Measurements from ENCODE around the gene PARN. TPM values are rescaled to one million over a fixed set of nuclear protein-coding genes. Genes with fewer than 3 reads are reported as not detected.

The PARN gene
- total and polyA plus RNA-seq, 2 of the 4 experiments (the other 2 are of a cell fraction): 24.6 to 25.1 TPM

- H2BK15ac ChIP-seq (ENCODE audit: low read depth, low read length): no peak overlapping the region
- H3K4me3 ChIP-seq (ENCODE audit: insufficient read depth, low read depth, low read length): peak overlapping the region; percentile 73
Measured at GRCh38 chr16:14629612-14629918, 495 bp downstream of the PARN start.

More at GRCh38 chr16:14629612-14629918, 495 bp downstream of the PARN start:
- intact Hi-C loops (cut with micrococcal nuclease): no loop called here
- no peak for DNase-seq
- Histone ChIP-seq H3K9me1 (ENCODE audit: insufficient read depth, low read length) (no peaks in the 10 kb centered on the region; the same call in 1 of the 2 replicates), H3K9me3 (ENCODE audit: control insufficient read depth, insufficient read depth, low read length) (no peaks in the 10 kb centered on the region), H3K4me2 (ENCODE audit: low read depth, low read length) (peak overlapping the region; percentile 99), H2BK20ac (ENCODE audit: low read depth, low read length) (no peak overlapping the region), H4K8ac (ENCODE audit: low read depth in 2 of 2, low read length in 2 of 2) (peak overlapping the region; percentile 86 to 92), H2AFZ (replicated peaks; ENCODE audit: low read length, poor library complexity) (peak overlapping the region; percentile 94), H4K91ac (ENCODE audit: insufficient read depth, low read depth, low read length) (peak overlapping the region; percentile 53; the same call in 1 of the 2 replicates), H3K36me3 (ENCODE audit: control insufficient read depth, insufficient read depth, low read length) (peaks cover 7% of the 10 kb centered on the region), H3K56ac (ENCODE audit: extremely low read depth, insufficient read depth, low read length) (peak overlapping the region; percentile 72; the same call in 1 of the 2 replicates), H3K23ac (ENCODE audit: low read depth, low read length) (peak overlapping the region; percentile 89), H2AK5ac (ENCODE audit: low read depth, low read length) (peak overlapping the region; percentile 79), H3K79me1 (ENCODE audit: low read depth in 1 of 2, low read length in 2 of 2) (peaks cover 18 to 39% of the 10 kb centered on the region in 2 experiments), H3K14ac (replicated peaks; ENCODE audit: low read depth, low read length) (peak overlapping the region; percentile 86), H3K4me1 (ENCODE audit: control insufficient read depth, insufficient read depth, low read length) (peaks cover 6% of the 10 kb centered on the region), H2BK5ac (ENCODE audit: low read depth, low read length, poor library complexity, severe bottlenecking) (no peak overlapping the region), H2AK9ac (replicated peaks; ENCODE audit: low read depth, low read length, poor library complexity) (peak overlapping the region; percentile 96), H4K5ac (ENCODE audit: low read depth, low read length) (peak overlapping the region; percentile 42), H3K27ac (ENCODE audit: insufficient read depth, low read length) (peak overlapping the region; percentile 81), H3K27me3 (ENCODE audit: control insufficient read depth, insufficient read depth, low read length) (no peaks in the 10 kb centered on the region), H2BK120ac (ENCODE audit: low read depth, low read length) (no peak overlapping the region; the same call in 1 of the 2 replicates), H3K9ac (ENCODE audit: low read depth, low read length) (peak overlapping the region; percentile 86), H4K20me1 (ENCODE audit: insufficient read depth, low read length) (peaks cover 9% of the 10 kb centered on the region), H3K4ac (ENCODE audit: low read depth, low read length) (peak overlapping the region; percentile 84), H3K18ac (ENCODE audit: low read depth, low read length) (no peak overlapping the region)
- ChIA-PET CTCF (no interaction called here), POLR2A (ENCODE audit: unreplicated experiment) (no interaction called here)
- dilution Hi-C loops (cut with HindIII; ENCODE audit: low sequenced_read_pairs, unreplicated experiment): no loop called here
- TF ChIP-seq RFX5 (IDR thresholded peaks at IDR 0.05; ENCODE audit: low read depth, low read length) (no peak), MAFK (IDR thresholded peaks at IDR 0.05; ENCODE audit: low read depth, low read length) (no peak), CTCF (conservative IDR thresholded peaks at IDR 0.05; ENCODE audit: low read depth, low read length) (no peak), MXI1 (IDR thresholded peaks at IDR 0.05; ENCODE audit: borderline replicate concordance, low read depth, low read length) (no peak), SMC3 (IDR thresholded peaks at IDR 0.05; ENCODE audit: low read depth, low read length) (no peak), RAD21 (IDR thresholded peaks at IDR 0.05; ENCODE audit: low read length) (no peak), FOS (IDR thresholded peaks at IDR 0.05; ENCODE audit: low read depth, low read length) (no peak), USF2 (IDR thresholded peaks at IDR 0.05; ENCODE audit: low read depth, low read length) (no peak; the same call in 1 of the 2 replicates), MAZ (IDR thresholded peaks at IDR 0.05; ENCODE audit: borderline replicate concordance, low read depth, low read length) (no peak), POLR2A (IDR thresholded peaks at IDR 0.05; ENCODE audit: low read depth, low read length) (no peak), NFE2L2 (IDR thresholded peaks at IDR 0.05; ENCODE audit: low read depth, low read length) (no peak), RCOR1 (IDR thresholded peaks at IDR 0.05; ENCODE audit: insufficient replicate concordance, low read length) (no peak), BHLHE40 (IDR thresholded peaks at IDR 0.05; ENCODE audit: low read depth, low read length) (no peak), CEBPB (IDR thresholded peaks at IDR 0.05; ENCODE audit: low read depth, low read length) (no peak), CHD1 (IDR thresholded peaks at IDR 0.05; ENCODE audit: low read depth, low read length) (no peak)
- TF ChIP-seq, protein P1, sequence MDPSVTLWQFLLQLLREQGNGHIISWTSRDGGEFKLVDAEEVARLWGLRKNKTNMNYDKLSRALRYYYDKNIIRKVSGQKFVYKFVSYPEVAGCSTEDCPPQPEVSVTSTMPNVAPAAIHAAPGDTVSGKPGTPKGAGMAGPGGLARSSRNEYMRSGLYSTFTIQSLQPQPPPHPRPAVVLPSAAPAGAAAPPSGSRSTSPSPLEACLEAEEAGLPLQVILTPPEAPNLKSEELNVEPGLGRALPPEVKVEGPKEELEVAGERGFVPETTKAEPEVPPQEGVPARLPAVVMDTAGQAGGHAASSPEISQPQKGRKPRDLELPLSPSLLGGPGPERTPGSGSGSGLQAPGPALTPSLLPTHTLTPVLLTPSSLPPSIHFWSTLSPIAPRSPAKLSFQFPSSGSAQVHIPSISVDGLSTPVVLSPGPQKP (IDR thresholded peaks at IDR 0.05; ENCODE audit: borderline replicate concordance, low read depth, low read length): no peak
- in situ Hi-C loops (cut with MboI; ENCODE audit: low sequenced_read_pairs): loop anchor here (25.0 kb wide), 1 partner anchor 333 kb away; no protein-coding TSS in a partner anchor
- BruUV-seq (replicated peaks): no TSS peak
- ATAC-seq (ENCODE audit: low read depth): no peak; the same call in 1 of the 2 replicates
- WGBS, 2 experiments (ENCODE audit: extremely low coverage in 2 of 2, insufficient read length in 1 of 2): 6% methylated on average over 6 of the region's 17 CpGs; no CpG with 5 or more reads in 1 of the 2 experiments
